GM12801 (cell line): ENCODE measurements around the gene DERL2.

Experiments used
- TF ChIP-seq, protein P1 (sequence below): IDR thresholded peaks from one replicate; pipeline ENCODE4 v1.5.1; 2011; ENCODE audit warnings: control low read depth; ENCODE audit not compliant: insufficient read length; ENCODE audit errors: extremely low read depth

DERL2 gene

DNA sequence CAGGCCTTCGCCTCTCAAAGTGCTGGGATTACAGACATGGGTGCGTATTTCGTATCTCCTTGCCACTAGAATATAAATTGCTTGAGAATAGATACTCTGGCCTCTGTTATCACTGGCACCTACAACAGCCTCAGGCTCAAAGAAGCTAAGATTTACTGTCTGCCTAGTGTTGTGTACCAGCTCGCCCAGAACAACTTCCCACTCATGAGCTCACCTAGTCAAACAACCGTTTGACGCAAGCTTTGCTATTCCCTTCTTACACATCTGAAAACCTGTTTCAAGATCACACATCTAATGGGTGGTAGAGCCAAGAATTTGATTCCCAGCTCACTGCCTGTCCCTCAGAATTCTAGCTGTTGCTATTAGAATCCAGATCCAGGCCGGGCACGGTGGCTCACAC, 24.8 kb upstream of the DERL2 start:
- TF ChIP-seq, protein P1, sequence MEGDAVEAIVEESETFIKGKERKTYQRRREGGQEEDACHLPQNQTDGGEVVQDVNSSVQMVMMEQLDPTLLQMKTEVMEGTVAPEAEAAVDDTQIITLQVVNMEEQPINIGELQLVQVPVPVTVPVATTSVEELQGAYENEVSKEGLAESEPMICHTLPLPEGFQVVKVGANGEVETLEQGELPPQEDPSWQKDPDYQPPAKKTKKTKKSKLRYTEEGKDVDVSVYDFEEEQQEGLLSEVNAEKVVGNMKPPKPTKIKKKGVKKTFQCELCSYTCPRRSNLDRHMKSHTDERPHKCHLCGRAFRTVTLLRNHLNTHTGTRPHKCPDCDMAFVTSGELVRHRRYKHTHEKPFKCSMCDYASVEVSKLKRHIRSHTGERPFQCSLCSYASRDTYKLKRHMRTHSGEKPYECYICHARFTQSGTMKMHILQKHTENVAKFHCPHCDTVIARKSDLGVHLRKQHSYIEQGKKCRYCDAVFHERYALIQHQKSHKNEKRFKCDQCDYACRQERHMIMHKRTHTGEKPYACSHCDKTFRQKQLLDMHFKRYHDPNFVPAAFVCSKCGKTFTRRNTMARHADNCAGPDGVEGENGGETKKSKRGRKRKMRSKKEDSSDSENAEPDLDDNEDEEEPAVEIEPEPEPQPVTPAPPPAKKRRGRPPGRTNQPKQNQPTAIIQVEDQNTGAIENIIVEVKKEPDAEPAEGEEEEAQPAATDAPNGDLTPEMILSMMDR = no peak

DNA sequence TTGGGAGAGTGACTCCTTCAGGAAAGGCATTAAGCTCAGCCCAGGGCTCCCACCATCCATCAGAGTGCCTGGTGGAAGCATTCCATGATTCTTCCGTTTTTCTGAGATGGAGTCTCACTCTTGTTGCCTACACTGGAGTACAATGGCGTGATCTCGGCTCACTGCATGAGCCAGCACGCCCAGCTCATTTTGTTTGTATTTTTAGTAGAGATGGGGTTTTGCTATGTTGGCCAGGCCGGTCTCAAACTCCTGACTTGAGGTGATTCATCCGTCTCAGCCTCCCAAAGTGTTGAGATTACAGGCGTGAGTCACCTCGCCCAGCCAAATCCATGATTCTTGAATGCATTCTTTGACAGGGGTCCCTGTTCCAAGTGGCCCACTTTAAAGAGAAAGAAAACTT, 23.5 kb upstream of the DERL2 start:
- TF ChIP-seq, protein P1 = no peak

- TF ChIP-seq, protein P1 = no peak
Observed at GRCh38 chr17:5508810-5509209, 22.8 kb upstream of the DERL2 start.

DNA sequence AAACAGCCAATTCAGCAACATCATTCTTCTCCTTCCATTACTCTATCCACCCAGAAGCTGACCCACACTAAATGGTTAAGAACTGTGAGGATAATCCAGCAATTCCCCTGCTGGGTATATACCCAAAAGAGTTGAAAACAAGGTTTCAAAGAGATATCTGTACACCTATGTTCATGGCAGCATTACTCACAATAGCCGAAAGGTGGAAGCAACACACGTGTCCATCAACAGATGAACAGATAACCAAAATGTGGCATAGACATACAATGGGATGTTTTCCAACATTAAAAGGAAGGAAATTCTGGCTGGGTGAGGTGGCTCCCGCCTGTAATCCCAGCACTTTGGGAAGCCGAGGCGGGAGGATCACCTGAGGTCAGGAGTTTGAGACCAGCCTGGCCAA, 20.3 kb upstream of the DERL2 start:
- TF ChIP-seq, protein P1 = no peak

DNA sequence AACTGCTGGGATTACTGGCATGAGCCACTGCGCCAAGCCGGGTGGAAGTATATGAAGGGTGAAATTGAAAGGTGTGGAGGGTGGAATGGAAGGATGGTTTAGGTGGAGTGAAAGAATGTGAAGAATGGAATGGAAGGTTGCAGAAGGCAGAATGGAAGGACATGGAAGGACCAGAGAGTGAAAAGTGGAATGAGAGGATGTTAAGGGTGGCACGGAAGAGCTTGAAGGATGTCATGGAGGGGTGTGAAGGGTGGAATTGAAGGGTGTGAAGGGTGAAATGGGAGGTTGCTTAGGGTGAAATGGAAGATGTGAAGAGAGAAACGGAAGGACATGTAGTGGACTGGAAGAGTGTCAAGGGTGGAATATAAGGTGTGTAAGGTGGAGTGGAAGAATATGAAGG, 16.6 kb upstream of the DERL2 start:
- TF ChIP-seq, protein P1 = no peak

GRCh38 chr17:5501685-5502084, 15.7 kb upstream of the DERL2 start:
- TF ChIP-seq, protein P1 = no peak

DNA sequence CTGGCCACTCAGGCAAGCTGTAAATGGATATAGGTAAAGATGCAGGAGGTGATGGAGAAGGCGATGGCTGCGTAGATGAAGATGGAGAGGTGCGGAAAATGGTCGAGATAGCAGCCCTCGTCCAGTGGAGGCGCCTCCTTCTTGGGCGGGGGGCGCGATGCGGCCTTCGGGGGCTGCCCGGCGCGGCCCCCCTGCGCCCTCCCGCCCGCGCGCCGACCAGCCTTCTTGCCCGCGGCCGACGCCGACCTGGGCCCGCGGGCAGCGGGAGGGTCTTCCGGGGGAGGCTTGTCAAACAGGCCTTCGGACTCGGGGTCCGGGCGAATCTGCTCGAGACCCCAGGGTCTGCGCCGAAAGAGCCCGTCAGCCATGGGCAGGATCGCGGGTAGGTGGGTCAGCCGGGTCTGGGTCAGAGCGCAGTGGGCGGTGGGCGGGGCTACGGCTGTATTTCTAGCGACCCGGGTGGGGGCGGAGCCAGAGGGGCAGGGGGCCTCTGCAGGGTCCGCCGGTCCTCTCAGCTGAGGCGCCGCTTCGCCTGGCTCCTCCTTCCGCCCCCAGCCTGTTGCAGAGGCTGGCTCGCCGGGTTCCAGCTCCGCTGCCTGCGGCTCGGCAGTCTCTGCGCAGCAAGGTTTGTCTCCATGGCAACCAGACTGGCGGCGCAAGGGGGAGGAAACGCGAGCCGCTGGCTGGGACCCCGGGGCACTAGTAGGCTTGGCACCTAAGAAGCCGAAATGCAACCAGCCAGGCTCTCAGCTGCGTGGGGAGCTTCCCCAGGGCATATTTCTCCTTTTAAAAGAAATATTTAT, 14.8 kb upstream of the DERL2 start:
- TF ChIP-seq, protein P1 = no peak
